Measurements from ENCODE around the gene TREH. TPM values are rescaled to one million over a fixed set of nuclear protein-coding genes. Genes with fewer than 3 reads are reported as not detected.

The TREH gene
- polyA plus RNA-seq, 1 of the 3 experiments (the other 2 are of a cell fraction), result not detected

DNA sequence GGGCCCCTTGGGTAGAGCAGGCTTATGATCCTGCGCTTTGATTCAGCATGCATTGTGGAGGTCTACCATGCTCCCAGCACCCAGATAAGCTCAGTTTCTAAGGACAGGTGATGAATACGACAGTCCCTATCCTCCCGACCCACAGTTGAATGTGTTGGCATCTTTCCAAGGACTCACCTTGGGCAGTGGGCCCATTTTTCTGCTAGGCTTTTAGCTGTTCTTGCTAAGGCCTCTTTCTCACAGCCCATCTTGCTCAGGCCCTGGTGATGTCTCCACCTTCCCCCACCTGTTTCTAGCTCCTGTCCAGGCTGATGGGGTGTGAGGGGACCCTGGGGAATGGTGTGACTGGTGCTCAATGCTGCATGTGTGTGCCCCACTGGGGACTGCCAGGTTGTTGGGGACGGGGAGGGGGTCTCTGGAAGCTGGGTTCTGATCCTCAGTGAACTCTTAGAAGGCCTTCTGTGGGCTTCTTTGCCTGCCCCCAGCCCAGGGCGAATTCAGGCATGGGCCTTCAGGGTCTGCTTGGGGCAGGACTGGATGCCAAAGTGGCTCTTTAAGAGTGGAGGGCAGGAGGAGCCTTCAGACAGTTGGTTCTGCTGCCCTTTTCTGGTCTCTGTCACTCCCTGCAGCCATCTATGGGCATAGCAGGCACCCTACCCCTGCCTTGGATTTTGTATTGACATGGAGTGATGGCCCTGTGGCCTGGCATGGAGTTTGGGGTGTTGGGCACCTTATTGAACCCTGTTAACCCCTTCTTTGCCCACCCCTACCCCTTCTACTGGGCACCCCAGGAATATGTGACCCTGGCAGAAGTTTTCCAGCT is 38.9 kb downstream of the TREH start:
- Histone ChIP-seq H3K9ac (no peak overlapping the region), H3K9me2 (no peaks in the 10 kb centered on the region), H2AFZ (ENCODE audit: low read depth) (no peak overlapping the region), H3K27ac (ENCODE audit: low read depth in 2 of 2, low read length in 1 of 2) (peak overlapping the region in 1 of 2 experiments; percentile 77; a peak in 1 of 4 replicates), H3K4me1 (ENCODE audit: control insufficient read depth in 1 of 2, insufficient read depth in 2 of 2, low read depth in 1 of 2, low read length in 1 of 2) (peaks cover 0 to 34% of the 10 kb centered on the region in 2 experiments; a peak in 1 of 4 replicates), H3K4me3 (ENCODE audit: low read depth in 2 of 2, low read length in 1 of 2) (no peak overlapping the region), H3K36me3 (replicated peaks in 1 of 2; ENCODE audit: control insufficient read depth in 1 of 2, insufficient read depth in 2 of 2, low read length in 1 of 2) (peaks cover 68 to 90% of the 10 kb centered on the region in 2 experiments), H3K9me3 (no peaks in the 10 kb centered on the region), H3K27me3 (ENCODE audit: insufficient read depth) (no peaks in the 10 kb centered on the region), H3K4me2 (no peak overlapping the region), H3F3A (replicated peaks; ENCODE audit: insufficient read depth) (no peaks in the 10 kb centered on the region), H3K79me2 (ENCODE audit: insufficient read depth) (peaks cover 35% of the 10 kb centered on the region; the same call in 1 of the 2 replicates), H4K20me1 (ENCODE audit: insufficient read depth) (peaks cover 30% of the 10 kb centered on the region; the same call in 1 of the 2 replicates)
- WGBS (ENCODE audit: low lambda C conversion rate), result 87% methylated on average over 4 of the region's 5 CpGs
- ChIA-PET CTCF (interaction anchor here (0.5 to 6.3 kb wide), 13 partner anchors 9 to 225 kb away, joined by 3 to 44 read pairs (median 4); partner anchors contain the start of gene PHLDB1), POLR2A (interaction anchor here (0.8 to 1.0 kb wide), 2 partner anchors 19 to 20 kb away, joined by 3 read pairs; no protein-coding TSS in a partner anchor)
- peak; percentile 52 for DNase-seq
- no peak for TF ChIP-seq FOXM1 (IDR thresholded peaks at IDR 0.05; ENCODE audit: low read depth)
- TF ChIP-seq, protein P1, sequence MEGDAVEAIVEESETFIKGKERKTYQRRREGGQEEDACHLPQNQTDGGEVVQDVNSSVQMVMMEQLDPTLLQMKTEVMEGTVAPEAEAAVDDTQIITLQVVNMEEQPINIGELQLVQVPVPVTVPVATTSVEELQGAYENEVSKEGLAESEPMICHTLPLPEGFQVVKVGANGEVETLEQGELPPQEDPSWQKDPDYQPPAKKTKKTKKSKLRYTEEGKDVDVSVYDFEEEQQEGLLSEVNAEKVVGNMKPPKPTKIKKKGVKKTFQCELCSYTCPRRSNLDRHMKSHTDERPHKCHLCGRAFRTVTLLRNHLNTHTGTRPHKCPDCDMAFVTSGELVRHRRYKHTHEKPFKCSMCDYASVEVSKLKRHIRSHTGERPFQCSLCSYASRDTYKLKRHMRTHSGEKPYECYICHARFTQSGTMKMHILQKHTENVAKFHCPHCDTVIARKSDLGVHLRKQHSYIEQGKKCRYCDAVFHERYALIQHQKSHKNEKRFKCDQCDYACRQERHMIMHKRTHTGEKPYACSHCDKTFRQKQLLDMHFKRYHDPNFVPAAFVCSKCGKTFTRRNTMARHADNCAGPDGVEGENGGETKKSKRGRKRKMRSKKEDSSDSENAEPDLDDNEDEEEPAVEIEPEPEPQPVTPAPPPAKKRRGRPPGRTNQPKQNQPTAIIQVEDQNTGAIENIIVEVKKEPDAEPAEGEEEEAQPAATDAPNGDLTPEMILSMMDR (IDR thresholded peaks at IDR 0.05), result peak; percentile 21; the same call in 1 of the 2 replicates
- TF ChIP-seq NFIC (IDR thresholded peaks at IDR 0.05; ENCODE audit: borderline replicate concordance), result peak; percentile 8; the same call in 1 of the 2 replicates
- TF ChIP-seq RAD21 (IDR thresholded peaks at IDR 0.05; ENCODE audit: low read length), result peak; percentile 69
- peak; percentile 41 for TF ChIP-seq SMC3 (IDR thresholded peaks at IDR 0.05; ENCODE audit: low read depth, low read length)

DNA sequence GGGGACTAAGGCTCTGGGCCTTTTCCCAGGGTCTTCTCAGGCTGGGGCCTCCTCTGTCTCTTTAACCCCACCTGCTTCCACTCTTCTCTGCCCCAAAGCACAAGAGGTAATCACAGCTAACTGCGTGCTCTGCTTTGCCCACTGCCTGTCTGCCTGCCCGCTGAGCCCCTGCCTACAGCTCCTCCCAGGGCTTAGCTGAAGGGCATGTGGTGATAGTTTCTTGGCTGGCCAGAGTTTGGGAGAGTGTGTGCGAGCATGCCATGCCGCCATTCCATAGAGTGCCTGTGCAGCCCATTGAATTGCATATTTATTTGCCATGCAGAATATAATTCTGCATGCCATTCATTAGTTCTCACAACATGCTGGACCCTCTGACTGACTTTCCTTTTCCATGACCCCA is 39.6 kb downstream of the TREH start:
- Histone ChIP-seq H3K27ac (ENCODE audit: low read depth in 2 of 2, low read length in 1 of 2) (no peak overlapping the region), H3K9me2 (no peaks in the 10 kb centered on the region), H3K79me2 (ENCODE audit: insufficient read depth) (peaks cover 32% of the 10 kb centered on the region; the same call in 1 of the 2 replicates), H4K20me1 (ENCODE audit: insufficient read depth) (peaks cover 31% of the 10 kb centered on the region; the same call in 1 of the 2 replicates), H2AFZ (ENCODE audit: low read depth) (no peak overlapping the region), H3K4me1 (ENCODE audit: control insufficient read depth in 1 of 2, insufficient read depth in 2 of 2, low read depth in 1 of 2, low read length in 1 of 2) (peaks cover 0 to 34% of the 10 kb centered on the region in 2 experiments; a peak in 1 of 4 replicates), H3K9me3 (no peaks in the 10 kb centered on the region), H3F3A (replicated peaks; ENCODE audit: insufficient read depth) (no peaks in the 10 kb centered on the region), H3K27me3 (ENCODE audit: insufficient read depth) (no peaks in the 10 kb centered on the region), H3K36me3 (replicated peaks in 1 of 2; ENCODE audit: control insufficient read depth in 1 of 2, insufficient read depth in 2 of 2, low read length in 1 of 2) (peaks cover 68 to 90% of the 10 kb centered on the region in 2 experiments), H3K9ac (no peak overlapping the region), H3K4me2 (no peak overlapping the region), H3K4me3 (ENCODE audit: low read depth in 2 of 2, low read length in 1 of 2) (no peak overlapping the region)
- ChIA-PET POLR2A (interaction anchor here (0.8 to 1.0 kb wide), 2 partner anchors 18 to 19 kb away, joined by 3 read pairs; no protein-coding TSS in a partner anchor), CTCF (interaction anchor here (0.8 to 6.3 kb wide), 10 partner anchors 11 to 46 kb away, joined by 3 to 44 read pairs (median 5); partner anchors contain the start of gene PHLDB1)
- TF ChIP-seq, protein P2, sequence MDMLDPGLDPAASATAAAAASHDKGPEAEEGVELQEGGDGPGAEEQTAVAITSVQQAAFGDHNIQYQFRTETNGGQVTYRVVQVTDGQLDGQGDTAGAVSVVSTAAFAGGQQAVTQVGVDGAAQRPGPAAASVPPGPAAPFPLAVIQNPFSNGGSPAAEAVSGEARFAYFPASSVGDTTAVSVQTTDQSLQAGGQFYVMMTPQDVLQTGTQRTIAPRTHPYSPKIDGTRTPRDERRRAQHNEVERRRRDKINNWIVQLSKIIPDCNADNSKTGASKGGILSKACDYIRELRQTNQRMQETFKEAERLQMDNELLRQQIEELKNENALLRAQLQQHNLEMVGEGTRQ (IDR thresholded peaks at IDR 0.05; ENCODE audit: borderline replicate concordance, low read depth, low read length), result no peak
- no peak for TF ChIP-seq FOXJ3 (CRISPR knock-in tag; IDR thresholded peaks at IDR 0.05)
- TF ChIP-seq, protein P3, sequence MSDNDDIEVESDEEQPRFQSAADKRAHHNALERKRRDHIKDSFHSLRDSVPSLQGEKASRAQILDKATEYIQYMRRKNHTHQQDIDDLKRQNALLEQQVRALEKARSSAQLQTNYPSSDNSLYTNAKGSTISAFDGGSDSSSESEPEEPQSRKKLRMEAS (IDR thresholded peaks at IDR 0.05; ENCODE audit: low read depth), result no peak
- 80% methylated on average over 1 of the region's 4 CpGs for WGBS (ENCODE audit: low lambda C conversion rate)
- no peak for DNase-seq

Measured in SK-N-SH (cell line).